Hematopoietic multipotent progenitor cell (in vitro differentiated cells): ENCODE measurements around the gene NEIL1. TPM values are rescaled to one million over a fixed set of nuclear protein-coding genes. Genes with fewer than 3 reads are reported as not detected.

Experiments
- DNase-seq, 3 donors: peaks; one replicate each; pipeline ENCODE4 v3.0.0-alpha.2; 2011 to 2015; ENCODE audit warnings: low read depth in 2 of 3, low spot score in 2 of 3
- total RNA-seq: library from RNA; depleted of rRNA; stranded (reverse); fragments of >200 nt; gene quantifications from one replicate; pipeline ENCODE4 v1.2.3, GENCODE V29; 2012

NEIL1 gene
- total RNA-seq, 1 donor: 6.7 TPM

DNA sequence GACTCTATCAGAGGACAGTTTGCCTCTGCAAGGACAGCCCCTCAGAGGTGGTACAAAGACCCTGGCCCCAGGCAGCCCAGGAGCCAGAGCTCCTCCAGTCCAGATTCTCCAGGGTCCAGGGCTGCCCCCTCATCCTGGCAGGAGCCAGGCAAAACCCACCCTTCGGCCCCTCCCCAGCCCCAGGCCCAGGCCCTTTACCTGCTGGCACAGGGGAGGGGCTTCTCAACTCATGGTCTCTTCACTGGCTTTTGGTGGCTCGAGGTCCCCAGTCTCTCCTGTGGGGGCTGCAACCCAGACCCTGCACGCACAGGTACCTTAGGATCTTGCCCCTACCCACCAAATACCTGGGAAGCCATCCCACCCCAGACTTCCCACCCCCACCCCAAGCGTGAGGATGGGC, 8.5 kb downstream of the NEIL1 start:
- no peak for DNase-seq

DNA sequence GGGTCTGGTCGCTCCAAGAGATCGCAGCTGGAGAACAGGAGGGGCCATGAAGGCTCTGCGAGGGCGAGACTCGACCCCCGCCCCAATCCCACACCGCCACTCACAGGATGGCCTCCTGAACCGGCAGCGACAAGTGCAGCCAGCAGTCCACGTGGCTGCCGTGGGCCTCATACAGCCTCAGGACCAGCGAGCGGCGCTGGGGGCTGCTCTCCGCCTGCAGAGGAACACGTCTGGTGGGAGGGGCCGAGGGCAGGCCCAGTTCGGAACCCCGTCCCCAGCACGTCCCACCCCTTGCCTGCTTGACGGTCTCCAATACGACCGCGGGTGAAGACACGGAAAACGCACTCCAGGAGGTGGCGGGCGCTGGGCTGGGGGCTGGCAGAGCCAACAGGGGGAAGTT, 9.2 kb downstream of the NEIL1 start:
- DNase-seq: no peak

DNA sequence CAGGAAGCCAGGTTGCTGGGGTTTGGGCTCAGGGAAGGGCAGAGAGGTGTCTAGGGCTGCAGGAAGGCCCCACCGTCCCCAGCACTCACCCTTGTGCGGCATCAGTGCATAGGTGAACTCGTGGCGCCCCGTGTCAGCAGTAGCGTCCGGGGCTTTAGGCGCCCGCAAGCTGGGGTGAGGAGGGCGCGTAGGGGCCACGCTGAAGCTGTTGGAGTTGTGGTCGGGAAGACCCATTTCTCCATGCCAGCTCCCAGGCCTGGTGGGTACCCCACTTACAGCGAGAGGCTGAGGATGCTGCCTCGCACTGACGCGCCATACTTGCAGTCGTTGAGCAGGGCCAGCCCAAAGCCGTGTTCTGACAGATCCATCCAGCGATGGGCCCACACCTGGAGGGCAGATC, 9.7 kb downstream of the NEIL1 start:
- DNase-seq: no peak

DNA sequence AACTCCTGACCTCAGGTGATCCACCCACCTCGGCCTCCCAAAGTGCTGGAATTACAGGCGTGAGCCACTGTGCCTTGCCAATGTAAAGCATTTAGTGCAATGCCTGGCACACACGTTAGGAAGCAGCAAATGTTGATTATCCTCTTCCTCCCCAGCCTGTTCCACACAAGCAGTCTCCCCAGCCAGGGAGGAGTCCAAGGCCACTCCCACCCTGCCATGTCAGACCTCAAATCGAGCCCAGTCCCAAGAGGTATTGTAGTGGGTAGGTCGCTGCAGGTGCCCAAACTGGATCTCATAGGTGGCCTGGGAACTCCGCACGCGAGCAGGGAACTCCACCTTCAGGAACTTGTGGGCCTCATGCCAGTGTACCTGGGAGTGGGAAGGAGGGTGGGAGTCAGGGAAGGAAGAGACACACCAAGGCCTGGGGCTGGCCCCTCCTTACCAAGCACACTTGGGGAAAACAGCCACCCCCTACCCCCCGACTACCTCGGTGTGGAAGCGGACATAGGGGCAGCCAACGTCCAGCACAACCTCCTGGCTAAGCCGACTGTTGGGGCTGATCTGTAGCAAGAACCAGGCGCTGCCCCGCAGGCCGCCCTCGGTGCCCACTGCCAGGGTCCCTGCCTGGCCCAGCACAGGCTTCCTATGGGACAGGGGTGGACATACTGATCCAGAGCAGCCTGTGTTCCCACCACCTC, 11.3 kb downstream of the NEIL1 start:
- DNase-seq: no peak

DNA sequence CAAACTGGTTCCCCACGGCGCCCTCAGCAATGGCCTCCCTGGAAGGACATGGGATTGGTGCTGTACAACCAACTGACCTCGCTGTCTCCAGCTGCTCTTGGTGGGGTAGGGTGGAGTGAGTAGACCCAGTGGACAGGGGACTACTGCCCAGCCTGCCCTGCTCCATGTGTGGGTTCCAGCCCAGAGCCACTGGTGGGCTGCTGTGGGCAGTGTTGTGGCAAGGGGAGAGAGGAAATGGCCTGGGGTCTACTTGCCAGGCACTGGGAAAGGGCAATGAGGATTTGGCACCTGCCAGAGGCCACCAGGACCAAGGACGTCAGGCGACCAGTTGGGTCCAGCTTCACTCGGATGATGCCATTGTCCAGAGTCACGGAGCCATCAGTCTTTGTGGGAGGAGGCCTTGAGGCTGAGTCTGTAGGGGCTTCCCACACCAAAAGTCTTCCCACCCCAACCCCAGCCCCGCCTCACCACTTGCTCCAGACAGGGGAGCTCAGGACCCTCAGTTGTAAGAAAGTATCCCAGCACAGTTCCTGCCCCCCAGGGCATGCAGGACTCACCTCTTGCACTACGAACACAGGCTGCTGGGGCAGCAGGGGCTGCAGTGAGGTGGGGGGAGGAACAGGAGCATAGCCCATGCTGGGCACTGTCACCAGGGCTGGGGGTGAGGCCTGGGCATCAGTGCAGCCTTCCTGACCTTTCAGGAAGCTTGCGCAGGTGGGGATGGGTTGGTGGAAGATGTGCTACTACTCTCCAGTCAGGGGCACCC, 12.1 kb downstream of the NEIL1 start:
- DNase-seq: no peak

DNA sequence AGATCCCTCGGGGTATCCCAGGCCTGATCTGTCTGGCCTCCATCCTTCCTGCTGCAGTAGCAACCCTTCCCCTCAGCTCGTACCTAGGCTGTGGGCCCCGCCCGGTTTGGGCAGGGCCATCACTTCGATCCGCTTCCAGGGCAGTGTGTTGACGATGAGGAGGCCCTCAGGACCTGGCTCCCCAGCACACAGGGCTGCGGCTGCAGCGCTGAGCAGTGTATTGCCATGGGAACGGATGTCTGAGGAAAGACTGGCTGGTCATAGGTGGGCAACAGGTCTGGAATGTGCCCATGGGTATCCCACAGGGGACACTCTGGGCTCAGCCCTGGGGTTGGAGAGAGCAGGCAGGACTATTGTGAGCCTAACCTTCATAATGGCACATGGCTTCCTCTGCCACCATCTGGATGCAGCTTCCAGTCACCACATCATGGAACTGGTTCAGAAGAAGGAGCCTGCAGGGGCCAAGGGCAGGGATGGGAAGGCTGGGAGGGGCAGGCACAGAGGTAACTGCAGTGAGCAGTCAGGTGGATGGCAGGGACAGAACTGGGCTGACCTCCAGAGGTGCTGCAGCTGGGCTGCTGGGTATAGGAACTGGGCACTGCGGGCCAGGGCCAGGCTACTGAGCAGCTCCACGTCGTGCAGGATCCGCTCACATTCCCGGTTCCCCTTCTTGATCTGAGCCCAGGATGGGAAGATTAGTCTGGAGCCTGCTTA, 12.9 kb downstream of the NEIL1 start:
- no peak for DNase-seq

DNA sequence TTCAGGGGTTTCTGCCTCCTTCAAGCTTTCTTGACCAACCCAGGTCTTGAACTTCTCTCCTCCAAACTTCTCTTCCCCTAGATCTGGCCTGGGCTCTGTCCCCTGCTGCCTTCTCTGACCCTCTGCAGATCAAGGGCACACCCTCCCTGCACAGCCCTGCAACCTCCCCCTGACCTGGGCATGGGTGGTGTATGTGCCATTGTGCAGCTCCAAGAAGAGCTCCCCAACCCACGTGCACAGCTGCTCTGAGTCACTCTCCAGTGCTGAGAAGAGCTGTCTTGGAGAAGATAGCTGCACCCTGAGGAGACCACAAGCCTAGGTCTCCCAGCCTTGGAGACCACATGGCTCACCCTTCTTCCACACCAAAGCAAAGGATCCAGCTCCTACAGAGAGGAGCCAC, 13.6 kb downstream of the NEIL1 start:
- no peak for DNase-seq

DNA sequence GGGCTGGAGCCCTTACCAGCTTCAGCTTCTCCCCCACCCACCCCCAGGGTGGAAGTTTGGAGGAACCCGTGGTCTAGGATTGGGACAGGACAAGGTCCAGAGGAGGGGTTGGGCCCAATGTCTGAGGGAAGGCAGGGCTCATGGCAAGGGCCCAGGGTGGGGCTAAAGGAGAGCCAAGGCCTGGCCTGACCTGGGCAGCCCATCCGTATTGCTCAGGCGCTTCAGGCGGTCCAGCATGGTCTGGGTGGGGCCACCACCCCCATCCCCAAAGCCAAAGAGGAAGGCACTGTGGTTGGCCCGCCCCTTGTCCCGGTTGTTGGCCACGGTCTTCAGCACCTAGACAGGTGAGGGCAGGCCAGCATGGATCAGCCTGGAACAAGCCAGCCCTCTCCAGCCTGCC, 14.0 kb downstream of the NEIL1 start:
- DNase-seq: no peak

DNA sequence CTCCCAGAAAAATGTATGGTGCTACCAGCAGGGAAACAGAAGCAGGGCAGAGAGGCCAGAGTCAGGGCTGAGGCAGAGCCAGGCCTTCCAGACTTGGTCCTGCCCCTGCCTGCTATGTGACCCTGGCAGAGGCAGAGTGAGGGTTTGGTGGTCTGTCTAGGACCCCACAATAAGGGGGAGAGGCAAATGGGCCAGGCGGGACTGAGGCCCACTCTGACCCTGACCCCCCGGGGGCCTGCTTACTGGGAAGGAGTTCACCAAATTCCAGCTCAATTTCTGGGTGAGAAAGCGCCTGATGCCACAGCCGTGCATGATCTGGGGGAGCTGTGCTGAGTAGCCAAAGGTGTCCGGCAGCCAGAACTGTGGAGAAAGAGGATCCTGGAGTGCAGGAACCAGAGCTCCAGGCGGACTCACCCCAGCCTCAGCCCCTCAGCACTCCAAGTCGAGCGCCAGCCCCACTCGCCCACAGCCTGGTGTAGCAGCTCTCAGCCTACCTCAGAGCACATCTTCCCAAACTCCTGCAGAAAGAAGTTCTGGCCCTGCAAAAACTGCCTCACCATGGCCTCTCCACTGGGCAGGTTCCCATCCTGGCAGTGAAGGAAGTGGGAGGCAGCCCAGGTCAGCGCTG, 14.6 kb downstream of the NEIL1 start:
- DNase-seq: no peak

DNA sequence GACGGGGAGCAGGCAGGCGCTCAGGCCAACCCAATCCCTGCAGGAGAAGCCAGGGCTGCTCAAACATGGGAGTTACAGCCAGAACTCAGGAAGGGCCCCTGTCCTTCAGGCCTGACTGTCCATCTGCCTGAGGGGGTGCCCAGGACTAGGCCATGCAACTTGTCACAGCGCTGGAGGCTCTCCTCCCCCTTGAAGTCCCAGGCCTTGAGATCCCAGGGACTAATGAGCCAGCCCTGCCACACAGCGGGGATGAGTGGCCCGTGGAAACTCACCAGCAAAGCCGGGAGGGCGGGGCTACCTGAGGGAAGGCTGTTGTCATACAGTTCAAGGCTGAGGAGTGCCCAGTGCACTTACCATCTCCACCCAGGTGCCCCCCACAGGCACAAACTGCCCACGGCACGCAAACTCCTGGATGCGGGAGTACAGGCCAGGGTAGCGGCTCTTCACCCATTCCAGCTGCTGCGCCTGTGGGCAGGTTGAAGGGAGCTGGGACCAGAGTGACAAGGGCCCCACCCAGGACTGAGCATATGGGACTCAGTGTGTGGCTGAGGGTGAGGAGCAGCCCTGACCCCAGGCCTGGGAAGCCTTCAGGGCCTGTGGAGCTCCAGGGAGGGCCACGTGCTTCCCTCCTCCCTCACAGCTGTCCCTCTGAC, 15.3 kb downstream of the NEIL1 start:
- DNase-seq: no peak

DNA sequence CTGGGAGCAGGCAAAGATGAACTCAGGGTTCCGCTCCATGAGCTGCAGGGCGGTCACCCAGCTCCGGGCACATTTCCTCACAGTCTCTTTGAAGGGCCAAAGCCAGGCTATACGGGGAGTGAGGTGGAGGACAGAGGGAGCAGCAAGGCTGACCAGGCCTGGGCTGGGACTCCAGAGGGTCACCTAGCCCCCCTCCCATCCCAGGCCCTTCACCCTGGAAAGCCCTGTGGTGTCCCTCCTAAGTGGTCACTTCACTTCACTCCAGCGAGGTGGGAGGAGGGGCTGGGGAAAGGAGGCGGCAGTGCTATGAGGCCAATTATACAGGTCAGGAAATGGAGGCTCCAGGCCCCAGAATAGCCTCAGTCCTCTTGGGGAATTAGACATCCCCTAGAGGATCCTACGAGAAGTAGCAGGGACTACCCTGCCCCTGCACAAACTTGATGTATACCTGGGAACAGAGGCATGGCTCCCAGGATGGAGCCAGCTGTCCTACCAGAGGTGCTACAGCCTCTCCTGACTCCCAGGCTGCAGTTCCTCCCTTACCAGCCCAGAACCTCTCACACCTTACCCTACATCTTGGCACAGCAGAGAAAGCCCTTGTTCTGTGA, 15.9 kb downstream of the NEIL1 start:
- DNase-seq: no peak

DNA sequence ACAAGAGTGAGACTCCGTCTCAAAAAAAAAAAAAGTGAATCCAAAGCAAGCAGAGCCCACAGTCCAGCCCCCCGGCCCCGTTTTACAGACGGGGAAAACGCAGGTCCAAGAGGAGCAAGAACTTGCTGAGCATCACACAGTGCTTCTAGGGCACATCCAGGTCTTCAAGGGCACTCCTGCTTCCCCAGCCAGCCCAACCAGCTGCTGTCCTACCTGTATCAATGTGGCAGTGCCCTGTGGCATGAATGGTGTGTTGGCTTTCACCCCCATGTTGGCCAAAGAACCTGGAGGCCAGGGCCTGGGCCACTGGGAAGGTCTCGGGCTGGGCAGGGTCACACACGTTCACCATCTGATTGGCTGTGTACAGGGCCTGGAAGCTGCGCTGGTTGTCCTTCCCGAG, 16.9 kb downstream of the NEIL1 start:
- DNase-seq: no peak

DNA sequence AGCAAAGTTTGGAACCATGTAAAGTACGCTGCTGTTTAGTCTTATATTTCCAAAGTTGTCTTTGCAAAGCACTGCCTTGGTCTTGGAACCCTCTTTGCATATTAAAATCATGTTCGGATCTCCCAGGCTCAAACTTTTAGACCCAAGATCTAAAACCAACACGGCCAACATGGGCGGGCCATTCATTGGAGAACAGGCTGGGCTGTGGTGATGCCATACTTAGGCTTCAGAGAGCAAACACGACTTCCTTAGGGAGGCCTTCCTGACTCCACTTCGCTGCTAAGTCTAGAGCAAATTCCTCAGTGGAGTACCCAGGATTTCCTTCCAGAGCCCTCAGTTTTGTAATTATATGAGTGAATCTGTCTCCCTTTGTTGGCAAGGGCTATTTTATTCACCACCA, 18.0 kb downstream of the NEIL1 start:
- DNase-seq: no peak

DNA sequence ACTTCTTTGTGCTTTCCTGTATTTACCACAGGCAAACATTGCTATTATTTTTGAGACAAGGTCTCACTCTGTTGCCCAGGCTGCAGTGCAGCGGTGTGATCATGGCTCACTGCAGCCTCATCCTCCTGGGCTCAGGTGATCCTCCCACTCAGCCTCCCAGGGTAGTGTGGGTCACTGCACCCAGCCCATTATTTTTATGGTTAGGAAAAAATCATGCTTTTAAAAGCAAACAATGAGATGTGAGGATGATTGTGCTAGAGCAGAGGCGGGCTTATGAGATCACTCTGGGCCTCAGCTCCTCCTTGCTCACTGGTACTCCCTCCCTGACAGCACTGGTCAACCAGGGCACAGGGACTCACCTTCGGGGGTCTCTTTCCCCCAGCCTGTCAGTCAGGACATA, 19.3 kb downstream of the NEIL1 start:
- DNase-seq: no peak

DNA sequence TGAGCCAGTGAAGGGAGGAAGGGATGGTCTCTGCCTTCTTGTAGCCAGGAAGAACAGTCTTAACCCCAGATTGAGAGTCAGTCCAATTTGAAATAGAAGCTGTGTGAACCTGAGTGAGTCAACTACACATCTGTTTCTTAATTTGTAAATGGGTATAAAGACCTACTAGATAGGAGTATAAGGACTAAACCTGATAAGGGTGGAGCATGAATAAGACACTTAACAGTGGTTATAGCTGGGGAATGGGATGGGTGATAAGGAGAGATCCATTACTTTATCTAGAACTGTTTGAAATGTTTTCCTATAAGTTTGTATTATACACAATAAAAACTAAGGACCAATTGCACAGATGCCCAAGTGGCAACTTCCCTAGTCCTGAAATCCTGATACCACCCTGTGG, 20.2 kb downstream of the NEIL1 start:
- DNase-seq: no peak

DNA sequence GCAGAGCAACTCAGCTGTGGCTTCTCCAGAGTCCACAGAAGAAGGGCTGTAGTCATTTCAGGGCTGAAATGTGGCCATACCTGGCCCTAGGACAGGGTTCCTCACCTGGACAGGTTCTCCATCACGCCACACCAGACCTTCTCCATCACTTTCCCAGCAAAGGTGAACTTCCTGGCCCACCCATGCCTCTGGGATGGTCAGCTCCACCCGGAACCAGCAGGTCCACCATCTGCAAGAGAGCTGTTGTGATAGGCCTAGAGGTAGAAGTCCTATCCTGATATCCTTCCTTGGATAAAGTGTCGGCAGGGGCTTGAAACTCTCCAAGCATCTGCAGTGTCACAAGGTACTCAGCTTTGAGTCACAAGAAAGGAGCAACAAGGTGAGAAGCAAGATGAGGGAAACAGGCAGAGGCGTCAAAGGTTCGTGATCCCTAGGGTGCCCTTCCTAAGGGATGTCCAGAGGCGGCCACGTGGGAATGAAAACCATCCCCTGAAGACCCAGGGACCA, 20.6 kb downstream of the NEIL1 start:
- DNase-seq: no peak

DNA sequence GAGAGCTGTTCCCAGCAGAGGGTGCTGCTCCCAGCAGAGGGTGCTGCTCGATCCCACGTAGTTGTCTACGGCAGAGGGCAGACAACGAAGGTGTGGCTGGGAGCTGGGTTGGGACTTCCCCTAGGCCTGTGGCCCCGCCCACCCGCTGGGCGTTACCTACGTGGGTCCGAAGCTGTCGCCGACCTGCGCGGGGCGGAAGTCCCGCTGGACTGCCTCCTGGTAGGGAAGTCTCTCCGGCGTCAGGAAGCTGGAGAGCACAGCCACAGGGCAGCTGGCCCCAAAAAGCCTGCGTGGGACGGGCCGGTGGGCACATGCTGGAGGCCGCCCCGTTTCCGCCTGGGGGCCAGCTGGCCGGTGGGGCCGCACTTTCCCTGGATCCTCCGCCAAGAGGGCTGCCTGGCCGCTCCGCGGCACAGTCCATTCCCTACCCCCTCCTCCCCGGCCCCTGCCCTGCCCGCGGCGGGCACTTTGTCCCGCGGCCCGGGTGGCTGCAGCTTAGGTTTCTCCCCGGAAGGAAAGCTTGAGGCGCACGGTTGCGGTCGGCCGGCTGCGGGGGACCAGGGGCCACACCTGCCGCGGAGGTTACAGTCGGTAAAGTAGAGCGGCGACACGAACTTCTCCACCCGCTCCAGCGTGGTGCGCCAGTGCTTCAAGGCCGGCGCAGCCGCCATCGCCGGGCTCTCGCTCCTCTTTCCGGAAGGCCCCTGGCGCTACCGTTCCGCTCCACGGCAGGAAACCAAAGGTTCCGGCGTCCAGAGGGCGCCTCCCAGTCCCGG, 21.3 kb downstream of the NEIL1 start, which contains the start of gene MAN2C1:
Gene MAN2C1, minus strand, starts transcription at position 695 of the 776 bp plus-strand sequence. Its CDS starts 24 bp downstream, at position 671.
- peak; percentile 78 to 93 (median 89) for DNase-seq

DNA sequence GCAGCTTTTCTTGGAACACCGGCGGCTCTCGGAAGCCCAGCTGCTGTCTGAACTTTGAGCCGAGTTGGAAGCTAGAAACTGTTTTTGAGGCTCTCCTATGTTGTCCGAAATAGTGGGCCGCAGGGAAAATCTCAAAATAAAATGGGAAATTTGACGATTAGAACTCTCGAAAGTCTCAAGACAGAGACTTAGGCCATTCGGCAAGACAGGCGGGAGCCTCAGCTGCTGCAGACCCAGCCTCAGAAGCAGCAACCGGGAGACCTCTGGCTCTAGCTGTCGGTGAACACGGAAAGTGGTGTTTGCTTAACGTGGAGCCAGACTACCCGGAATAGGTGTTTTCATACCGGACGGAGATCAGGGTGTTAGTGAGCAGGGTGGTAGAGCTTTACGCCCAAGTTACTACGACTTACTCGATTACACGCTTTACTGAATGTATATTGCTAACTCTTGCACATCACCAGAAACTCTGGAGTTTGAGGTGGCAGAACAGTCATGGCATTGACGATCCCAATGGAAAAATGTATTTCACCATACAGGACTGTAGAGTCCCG, 21.9 kb downstream of the NEIL1 start:
- no peak for DNase-seq
